WTC11 (cell line): ENCODE results near the gene STRA6. TPM values are rescaled to one million over a fixed set of nuclear protein-coding genes. Genes with fewer than 3 reads are reported as not detected.
A peak's percentile ranks its signal among the peaks of the same experiment; 100 is the strongest.

Experiments
- AR ChIP-seq: fragments of 250-450 bp; sonication (Bioruptor Pico); IDR thresholded peaks from 2 replicates; pipeline ENCODE4 v1.9.0; 2021; ENCODE audit warnings: mild to moderate bottlenecking
- ATF1 ChIP-seq: sonication (generic); formaldehyde crosslinking; IDR thresholded peaks from 2 replicates; pipeline ENCODE4 v1.8.1; 2023; ENCODE audit warnings: mild to moderate bottlenecking, moderate library complexity, missing genetic modification reagents
- CREB1 ChIP-seq: sonication (generic); formaldehyde crosslinking; IDR thresholded peaks from 2 replicates; pipeline ENCODE4 v1.8.0; 2023; ENCODE audit warnings: mild to moderate bottlenecking, missing genetic modification reagents
- CREM ChIP-seq: sonication (generic); formaldehyde crosslinking; IDR thresholded peaks from 2 replicates; pipeline ENCODE4 v1.8.1; 2022; ENCODE audit warnings: mild to moderate bottlenecking, missing genetic modification reagents, moderate library complexity
- ELF4 ChIP-seq: sonication (generic); formaldehyde crosslinking; IDR thresholded peaks from 2 replicates; pipeline ENCODE4 v1.8.1; 2022; ENCODE audit warnings: low read depth, mild to moderate bottlenecking, moderate library complexity, missing genetic modification reagents
- EMX1 ChIP-seq: fragments of 250-450 bp; sonication (Bioruptor Pico); IDR thresholded peaks from 2 replicates; pipeline ENCODE4 v1.8.0; 2021; ENCODE audit warnings: mild to moderate bottlenecking
- FOXJ3 ChIP-seq: sonication (generic); formaldehyde crosslinking; IDR thresholded peaks from 2 replicates; pipeline ENCODE4 v1.9.0; 2021; ENCODE audit warnings: missing genetic modification reagents, mild to moderate bottlenecking, borderline replicate concordance
- GABPB1 ChIP-seq: sonication (generic); formaldehyde crosslinking; IDR thresholded peaks from 2 replicates; pipeline ENCODE4 v1.8.1; 2023; ENCODE audit warnings: mild to moderate bottlenecking, missing genetic modification reagents
- GTF2I ChIP-seq: fragments of 250-450 bp; sonication (Bioruptor Pico); conservative IDR thresholded peaks from 2 replicates; pipeline ENCODE4 v1.4.0; 2021; ENCODE audit warnings: mild to moderate bottlenecking
- IRF2 ChIP-seq: sonication (generic); formaldehyde crosslinking; IDR thresholded peaks from 2 replicates; pipeline ENCODE4 v1.8.0; 2022; ENCODE audit warnings: low read depth, missing genetic modification reagents, borderline replicate concordance
- KAT7 ChIP-seq: sonication (generic); formaldehyde crosslinking; IDR thresholded peaks from 2 replicates; pipeline ENCODE4 v1.8.1; 2023; ENCODE audit warnings: missing genetic modification reagents, mild to moderate bottlenecking, borderline replicate concordance
- NFE2L1 ChIP-seq: sonication (generic); formaldehyde crosslinking; IDR thresholded peaks from 2 replicates; pipeline ENCODE4 v1.8.1; 2023; ENCODE audit warnings: missing genetic modification reagents
- NFYB ChIP-seq: sonication (generic); formaldehyde crosslinking; conservative IDR thresholded peaks from 2 replicates; pipeline ENCODE4 v1.8.0; 2022; ENCODE audit warnings: low read depth, missing genetic modification reagents
- NR1H2 ChIP-seq: sonication (generic); formaldehyde crosslinking; IDR thresholded peaks from 2 replicates; pipeline ENCODE4 v1.9.0; 2021; ENCODE audit warnings: mild to moderate bottlenecking, moderate library complexity, missing genetic modification reagents
- PRRX2 ChIP-seq: fragments of 250-450 bp; sonication (Bioruptor Pico); IDR thresholded peaks from 2 replicates; pipeline ENCODE4 v1.8.0; 2021; ENCODE audit warnings: mild to moderate bottlenecking
- RELA ChIP-seq: sonication (generic); formaldehyde crosslinking; IDR thresholded peaks from 2 replicates; pipeline ENCODE4 v1.8.1; 2022; ENCODE audit warnings: missing genetic modification reagents, mild to moderate bottlenecking, borderline replicate concordance
- RORB ChIP-seq: fragments of 250-450 bp; sonication (Bioruptor Pico); IDR thresholded peaks from 2 replicates; pipeline ENCODE4 v1.9.0; 2021; ENCODE audit warnings: mild to moderate bottlenecking
- SMAD3 ChIP-seq: sonication (generic); formaldehyde crosslinking; IDR thresholded peaks from 2 replicates; pipeline ENCODE4 v1.8.0; 2022; ENCODE audit warnings: missing genetic modification reagents, mild to moderate bottlenecking, borderline replicate concordance
- SOX15 ChIP-seq: fragments of 250-450 bp; sonication (Bioruptor Pico); IDR thresholded peaks from 2 replicates; pipeline ENCODE4 v1.9.0; 2021; ENCODE audit warnings: mild to moderate bottlenecking
- TEAD4 ChIP-seq: sonication (generic); formaldehyde crosslinking; IDR thresholded peaks from 2 replicates; pipeline ENCODE4 v1.8.0; 2022; ENCODE audit warnings: mild to moderate bottlenecking, missing genetic modification reagents
- ZNF219 ChIP-seq: sonication (generic); formaldehyde crosslinking; IDR thresholded peaks from 2 replicates; pipeline ENCODE4 v1.8.0; 2023; ENCODE audit warnings: missing genetic modification reagents, mild to moderate bottlenecking, borderline replicate concordance
- ZNF232 ChIP-seq: sonication (generic); formaldehyde crosslinking; IDR thresholded peaks from 2 replicates; pipeline ENCODE4 v1.8.0; 2022; ENCODE audit warnings: mild to moderate bottlenecking, missing genetic modification reagents
- total RNA-seq: library from RNA; stranded (reverse); gene quantifications from 3 replicates; pipeline ENCODE4 v1.2.3, GENCODE V29; 2021
- TF ChIP-seq, protein P1 (sequence below): fragments of 250-450 bp; sonication (Bioruptor Pico); IDR thresholded peaks from 2 replicates; pipeline ENCODE4 v2.1.2; 2022; ENCODE audit warnings: mild to moderate bottlenecking, moderate library complexity
- TF ChIP-seq, protein P2 (sequence below): fragments of 250-450 bp; sonication (Bioruptor Pico); IDR thresholded peaks from 2 replicates; pipeline ENCODE4 v1.9.0; 2021; ENCODE audit warnings: moderate library complexity, mild to moderate bottlenecking, inconsistent platforms, borderline replicate concordance
- TF ChIP-seq, protein P3 (sequence below): sonication (generic); formaldehyde crosslinking; IDR thresholded peaks from 2 replicates; pipeline ENCODE4 v1.8.0; 2022; ENCODE audit warnings: mild to moderate bottlenecking, missing genetic modification reagents
- TF ChIP-seq, protein P4 (sequence below): fragments of 200-600 bp; IDR thresholded peaks from 2 replicates; pipeline ENCODE4 v1.8.0; 2022; ENCODE audit warnings: antibody characterized with exemption
- TF ChIP-seq, protein P5 (sequence below): sonication (generic); formaldehyde crosslinking; IDR thresholded peaks from 2 replicates; pipeline ENCODE4 v1.8.1; 2022; ENCODE audit warnings: missing genetic modification reagents, borderline replicate concordance
- TF ChIP-seq, protein P6 (sequence below): fragments of 250-450 bp; sonication (Bioruptor Pico); IDR thresholded peaks from 2 replicates; pipeline ENCODE4 v1.9.0; 2021; ENCODE audit warnings: mild to moderate bottlenecking

The STRA6 gene
- total RNA-seq, 1 experiment from 2014 or later = 23.2 TPM

GRCh38 chr15:74134387-74135027 lies 68.1 kb downstream of the STRA6 start (continued):
- no peak for TF ChIP-seq EMX1 (CRISPR knock-in tag)
- peak; percentile 68; the same call in 1 of the 2 replicates for TF ChIP-seq CREB1 (CRISPR knock-in tag)
- TF ChIP-seq ELF4 = peak; percentile 23; the same call in 1 of the 2 replicates
- no peak for TF ChIP-seq PRRX2
- TF ChIP-seq, protein P1, sequence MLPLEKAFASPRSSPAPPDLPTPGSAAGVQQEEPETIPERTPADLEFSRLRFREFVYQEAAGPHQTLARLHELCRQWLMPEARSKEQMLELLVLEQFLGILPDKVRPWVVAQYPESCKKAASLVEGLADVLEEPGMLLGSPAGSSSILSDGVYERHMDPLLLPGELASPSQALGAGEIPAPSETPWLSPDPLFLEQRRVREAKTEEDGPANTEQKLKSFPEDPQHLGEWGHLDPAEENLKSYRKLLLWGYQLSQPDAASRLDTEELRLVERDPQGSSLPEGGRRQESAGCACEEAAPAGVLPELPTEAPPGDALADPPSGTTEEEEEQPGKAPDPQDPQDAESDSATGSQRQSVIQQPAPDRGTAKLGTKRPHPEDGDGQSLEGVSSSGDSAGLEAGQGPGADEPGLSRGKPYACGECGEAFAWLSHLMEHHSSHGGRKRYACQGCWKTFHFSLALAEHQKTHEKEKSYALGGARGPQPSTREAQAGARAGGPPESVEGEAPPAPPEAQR (CRISPR knock-in tag) = no peak
- peak; percentile 61 for TF ChIP-seq NFE2L1 (CRISPR knock-in tag)
- no peak for TF ChIP-seq AR (CRISPR knock-in tag)
- TF ChIP-seq, protein P2, sequence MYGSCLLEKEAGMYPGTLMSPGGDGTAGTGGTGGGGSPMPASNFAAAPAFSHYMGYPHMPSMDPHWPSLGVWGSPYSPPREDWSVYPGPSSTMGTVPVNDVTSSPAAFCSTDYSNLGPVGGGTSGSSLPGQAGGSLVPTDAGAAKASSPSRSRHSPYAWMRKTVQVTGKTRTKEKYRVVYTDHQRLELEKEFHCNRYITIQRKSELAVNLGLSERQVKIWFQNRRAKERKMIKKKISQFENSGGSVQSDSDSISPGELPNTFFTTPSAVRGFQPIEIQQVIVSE (CRISPR knock-in tag) = no peak
- no peak for TF ChIP-seq NR1H2 (CRISPR knock-in tag)
- TF ChIP-seq ZNF219 (CRISPR knock-in tag) = no peak
- TF ChIP-seq, protein P3, sequence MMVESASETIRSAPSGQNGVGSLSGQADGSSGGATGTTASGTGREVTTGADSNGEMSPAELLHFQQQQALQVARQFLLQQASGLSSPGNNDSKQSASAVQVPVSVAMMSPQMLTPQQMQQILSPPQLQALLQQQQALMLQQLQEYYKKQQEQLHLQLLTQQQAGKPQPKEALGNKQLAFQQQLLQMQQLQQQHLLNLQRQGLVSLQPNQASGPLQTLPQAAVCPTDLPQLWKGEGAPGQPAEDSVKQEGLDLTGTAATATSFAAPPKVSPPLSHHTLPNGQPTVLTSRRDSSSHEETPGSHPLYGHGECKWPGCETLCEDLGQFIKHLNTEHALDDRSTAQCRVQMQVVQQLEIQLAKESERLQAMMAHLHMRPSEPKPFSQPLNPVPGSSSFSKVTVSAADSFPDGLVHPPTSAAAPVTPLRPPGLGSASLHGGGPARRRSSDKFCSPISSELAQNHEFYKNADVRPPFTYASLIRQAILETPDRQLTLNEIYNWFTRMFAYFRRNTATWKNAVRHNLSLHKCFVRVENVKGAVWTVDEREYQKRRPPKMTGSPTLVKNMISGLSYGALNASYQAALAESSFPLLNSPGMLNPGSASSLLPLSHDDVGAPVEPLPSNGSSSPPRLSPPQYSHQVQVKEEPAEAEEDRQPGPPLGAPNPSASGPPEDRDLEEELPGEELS (CRISPR knock-in tag) = peak; percentile 94; the same call in 1 of the 2 replicates
- TF ChIP-seq NFYB = 0 out of 2 replicates have a peak, but pooled peaks have one; percentile 8
- TF ChIP-seq RELA (CRISPR knock-in tag) = no peak
- no peak for TF ChIP-seq IRF2 (CRISPR knock-in tag)
- TF ChIP-seq SOX15 (CRISPR knock-in tag) = no peak
- no peak for TF ChIP-seq GTF2I
- peak; percentile 74; the same call in 1 of the 2 replicates for TF ChIP-seq CREM (CRISPR knock-in tag)
- TF ChIP-seq ZNF232 (CRISPR knock-in tag) = 0 out of 2 replicates have a peak, but pooled peaks have one; percentile 31
- TF ChIP-seq, protein P4, sequence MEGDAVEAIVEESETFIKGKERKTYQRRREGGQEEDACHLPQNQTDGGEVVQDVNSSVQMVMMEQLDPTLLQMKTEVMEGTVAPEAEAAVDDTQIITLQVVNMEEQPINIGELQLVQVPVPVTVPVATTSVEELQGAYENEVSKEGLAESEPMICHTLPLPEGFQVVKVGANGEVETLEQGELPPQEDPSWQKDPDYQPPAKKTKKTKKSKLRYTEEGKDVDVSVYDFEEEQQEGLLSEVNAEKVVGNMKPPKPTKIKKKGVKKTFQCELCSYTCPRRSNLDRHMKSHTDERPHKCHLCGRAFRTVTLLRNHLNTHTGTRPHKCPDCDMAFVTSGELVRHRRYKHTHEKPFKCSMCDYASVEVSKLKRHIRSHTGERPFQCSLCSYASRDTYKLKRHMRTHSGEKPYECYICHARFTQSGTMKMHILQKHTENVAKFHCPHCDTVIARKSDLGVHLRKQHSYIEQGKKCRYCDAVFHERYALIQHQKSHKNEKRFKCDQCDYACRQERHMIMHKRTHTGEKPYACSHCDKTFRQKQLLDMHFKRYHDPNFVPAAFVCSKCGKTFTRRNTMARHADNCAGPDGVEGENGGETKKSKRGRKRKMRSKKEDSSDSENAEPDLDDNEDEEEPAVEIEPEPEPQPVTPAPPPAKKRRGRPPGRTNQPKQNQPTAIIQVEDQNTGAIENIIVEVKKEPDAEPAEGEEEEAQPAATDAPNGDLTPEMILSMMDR = peak; percentile 62
- no peak for TF ChIP-seq GABPB1 (CRISPR knock-in tag)
- peak; percentile 42; the same call in 1 of the 2 replicates for TF ChIP-seq TEAD4 (CRISPR knock-in tag)
- TF ChIP-seq, protein P5, sequence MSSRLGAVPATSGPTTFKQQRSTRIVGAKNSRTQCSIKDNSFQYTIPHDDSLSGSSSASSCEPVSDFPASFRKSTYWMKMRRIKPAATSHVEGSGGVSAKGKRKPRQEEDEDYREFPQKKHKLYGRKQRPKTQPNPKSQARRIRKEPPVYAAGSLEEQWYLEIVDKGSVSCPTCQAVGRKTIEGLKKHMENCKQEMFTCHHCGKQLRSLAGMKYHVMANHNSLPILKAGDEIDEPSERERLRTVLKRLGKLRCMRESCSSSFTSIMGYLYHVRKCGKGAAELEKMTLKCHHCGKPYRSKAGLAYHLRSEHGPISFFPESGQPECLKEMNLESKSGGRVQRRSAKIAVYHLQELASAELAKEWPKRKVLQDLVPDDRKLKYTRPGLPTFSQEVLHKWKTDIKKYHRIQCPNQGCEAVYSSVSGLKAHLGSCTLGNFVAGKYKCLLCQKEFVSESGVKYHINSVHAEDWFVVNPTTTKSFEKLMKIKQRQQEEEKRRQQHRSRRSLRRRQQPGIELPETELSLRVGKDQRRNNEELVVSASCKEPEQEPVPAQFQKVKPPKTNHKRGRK (CRISPR knock-in tag) = no peak
- TF ChIP-seq, protein P6, sequence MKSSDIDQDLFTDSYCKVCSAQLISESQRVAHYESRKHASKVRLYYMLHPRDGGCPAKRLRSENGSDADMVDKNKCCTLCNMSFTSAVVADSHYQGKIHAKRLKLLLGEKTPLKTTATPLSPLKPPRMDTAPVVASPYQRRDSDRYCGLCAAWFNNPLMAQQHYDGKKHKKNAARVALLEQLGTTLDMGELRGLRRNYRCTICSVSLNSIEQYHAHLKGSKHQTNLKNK = no peak
- no peak for TF ChIP-seq RORB (CRISPR knock-in tag)
- no peak for TF ChIP-seq FOXJ3 (CRISPR knock-in tag)
- no peak; the same call in 1 of the 2 replicates for TF ChIP-seq SMAD3 (CRISPR knock-in tag)
- TF ChIP-seq ATF1 (CRISPR knock-in tag) = peak; percentile 60; the same call in 1 of the 2 replicates
- no peak for TF ChIP-seq KAT7 (CRISPR knock-in tag)
